ENCODE measurements around the gene AMOTL2. TPM values are rescaled to one million over a fixed set of nuclear protein-coding genes. Genes with fewer than 3 reads are reported as not detected.
A peak's percentile ranks its signal among the peaks of the same experiment; 100 is the strongest.

The AMOTL2 gene
- total RNA-seq, 1 experiment from 2014 or later: 146 TPM

DNA sequence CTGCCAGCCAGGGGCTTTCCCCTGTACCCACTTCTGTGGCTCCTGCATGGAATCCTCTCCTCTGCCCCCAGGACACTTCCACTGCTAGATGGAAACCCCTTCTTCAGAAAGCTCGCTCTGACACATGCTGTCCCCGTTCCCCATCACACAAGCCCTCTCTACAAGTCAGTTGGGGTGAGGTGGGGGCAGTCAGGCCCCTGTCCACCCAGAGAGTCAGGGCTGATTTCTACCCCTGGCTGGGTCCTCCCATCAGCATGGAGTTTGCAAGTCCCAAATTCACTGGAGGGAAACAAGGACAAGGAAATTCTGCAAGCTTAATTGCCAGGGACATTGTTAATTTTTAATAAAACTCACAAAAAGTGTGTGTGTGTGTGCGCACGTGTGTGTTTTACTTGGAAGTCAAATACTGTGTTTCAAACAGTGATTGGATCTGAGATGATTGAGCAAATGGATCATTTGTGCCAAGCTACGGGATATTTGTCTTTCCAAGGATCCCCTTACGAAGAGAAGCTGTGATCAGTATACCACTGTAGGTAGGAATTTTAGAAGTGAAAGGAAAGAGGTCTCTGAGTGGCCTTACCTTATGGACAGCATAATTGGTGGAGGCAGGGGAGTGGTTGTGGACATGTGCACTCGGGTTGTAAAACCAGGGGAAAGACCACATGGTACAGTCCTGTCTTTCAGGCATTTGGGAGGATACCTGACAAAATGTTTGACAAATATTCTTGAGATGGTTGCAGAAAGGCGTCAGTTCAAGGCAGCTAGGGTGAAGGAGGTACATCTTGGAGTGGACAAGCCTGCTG lies 1.5 kb upstream of the AMOTL2 start:
- ATAC-seq (no peak), DNase-seq (ENCODE audit: low read depth, low spot score) (no peak)
- TF ChIP-seq TCF7L2 (IDR thresholded peaks at IDR 0.05; ENCODE audit: low read depth, low read length) (no peak), SIN3A (IDR thresholded peaks at IDR 0.05; ENCODE audit: borderline replicate concordance, insufficient read depth, low read depth, low read length) (no peak)
- TF ChIP-seq, protein P1, sequence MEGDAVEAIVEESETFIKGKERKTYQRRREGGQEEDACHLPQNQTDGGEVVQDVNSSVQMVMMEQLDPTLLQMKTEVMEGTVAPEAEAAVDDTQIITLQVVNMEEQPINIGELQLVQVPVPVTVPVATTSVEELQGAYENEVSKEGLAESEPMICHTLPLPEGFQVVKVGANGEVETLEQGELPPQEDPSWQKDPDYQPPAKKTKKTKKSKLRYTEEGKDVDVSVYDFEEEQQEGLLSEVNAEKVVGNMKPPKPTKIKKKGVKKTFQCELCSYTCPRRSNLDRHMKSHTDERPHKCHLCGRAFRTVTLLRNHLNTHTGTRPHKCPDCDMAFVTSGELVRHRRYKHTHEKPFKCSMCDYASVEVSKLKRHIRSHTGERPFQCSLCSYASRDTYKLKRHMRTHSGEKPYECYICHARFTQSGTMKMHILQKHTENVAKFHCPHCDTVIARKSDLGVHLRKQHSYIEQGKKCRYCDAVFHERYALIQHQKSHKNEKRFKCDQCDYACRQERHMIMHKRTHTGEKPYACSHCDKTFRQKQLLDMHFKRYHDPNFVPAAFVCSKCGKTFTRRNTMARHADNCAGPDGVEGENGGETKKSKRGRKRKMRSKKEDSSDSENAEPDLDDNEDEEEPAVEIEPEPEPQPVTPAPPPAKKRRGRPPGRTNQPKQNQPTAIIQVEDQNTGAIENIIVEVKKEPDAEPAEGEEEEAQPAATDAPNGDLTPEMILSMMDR (IDR thresholded peaks at IDR 0.05): no peak
- TF ChIP-seq, protein P2, sequence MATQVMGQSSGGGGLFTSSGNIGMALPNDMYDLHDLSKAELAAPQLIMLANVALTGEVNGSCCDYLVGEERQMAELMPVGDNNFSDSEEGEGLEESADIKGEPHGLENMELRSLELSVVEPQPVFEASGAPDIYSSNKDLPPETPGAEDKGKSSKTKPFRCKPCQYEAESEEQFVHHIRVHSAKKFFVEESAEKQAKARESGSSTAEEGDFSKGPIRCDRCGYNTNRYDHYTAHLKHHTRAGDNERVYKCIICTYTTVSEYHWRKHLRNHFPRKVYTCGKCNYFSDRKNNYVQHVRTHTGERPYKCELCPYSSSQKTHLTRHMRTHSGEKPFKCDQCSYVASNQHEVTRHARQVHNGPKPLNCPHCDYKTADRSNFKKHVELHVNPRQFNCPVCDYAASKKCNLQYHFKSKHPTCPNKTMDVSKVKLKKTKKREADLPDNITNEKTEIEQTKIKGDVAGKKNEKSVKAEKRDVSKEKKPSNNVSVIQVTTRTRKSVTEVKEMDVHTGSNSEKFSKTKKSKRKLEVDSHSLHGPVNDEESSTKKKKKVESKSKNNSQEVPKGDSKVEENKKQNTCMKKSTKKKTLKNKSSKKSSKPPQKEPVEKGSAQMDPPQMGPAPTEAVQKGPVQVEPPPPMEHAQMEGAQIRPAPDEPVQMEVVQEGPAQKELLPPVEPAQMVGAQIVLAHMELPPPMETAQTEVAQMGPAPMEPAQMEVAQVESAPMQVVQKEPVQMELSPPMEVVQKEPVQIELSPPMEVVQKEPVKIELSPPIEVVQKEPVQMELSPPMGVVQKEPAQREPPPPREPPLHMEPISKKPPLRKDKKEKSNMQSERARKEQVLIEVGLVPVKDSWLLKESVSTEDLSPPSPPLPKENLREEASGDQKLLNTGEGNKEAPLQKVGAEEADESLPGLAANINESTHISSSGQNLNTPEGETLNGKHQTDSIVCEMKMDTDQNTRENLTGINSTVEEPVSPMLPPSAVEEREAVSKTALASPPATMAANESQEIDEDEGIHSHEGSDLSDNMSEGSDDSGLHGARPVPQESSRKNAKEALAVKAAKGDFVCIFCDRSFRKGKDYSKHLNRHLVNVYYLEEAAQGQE (IDR thresholded peaks at IDR 0.05; ENCODE audit: insufficient read depth in 1 of 2, low read depth in 2 of 2, low read length in 1 of 2): no peak
- Histone ChIP-seq H3K36me3 (ENCODE audit: control insufficient read depth, insufficient read depth, low read length) (peaks cover 7% of the 10 kb centered on the region), H3K9me3 (ENCODE audit: control insufficient read depth, insufficient read depth, low read depth, low read length) (no peaks in the 10 kb centered on the region), H3K4me1 (ENCODE audit: control insufficient read depth, insufficient read depth, low read length) (peaks cover 49% of the 10 kb centered on the region), H3K4me3 (ENCODE audit: low read depth in 2 of 2, low read length in 2 of 2) (peak overlapping the region in 1 of 2 experiments; percentile 95; a peak in 3 of 4 replicates), H3K27ac (ENCODE audit: low read length) (peak overlapping the region; percentile 94), H3K27me3 (ENCODE audit: control insufficient read depth, insufficient read depth, low read length) (no peaks in the 10 kb centered on the region; the same call in 1 of the 2 replicates)
- in situ Hi-C loops (cut with HindIII; ENCODE audit: low pct_unique_long_range_greater_than_20kb, low sequenced_read_pairs) (no loop called here), intact Hi-C loops (cut with micrococcal nuclease; ENCODE audit: unreplicated experiment) (loop anchor here (5.0 kb wide), 1 partner anchor 97 kb away; no protein-coding TSS in a partner anchor)
- ChIA-PET CTCF (interaction anchor here (0.7 kb wide), 1 partner anchor 447 kb away, joined by 3 read pairs; no protein-coding TSS in a partner anchor), POLR2A (interaction anchor here (0.6 to 2.2 kb wide), 2 partner anchors 12 to 100 kb away, joined by 3 to 9 read pairs; no protein-coding TSS in a partner anchor)
- BruUV-seq (replicated peaks): no TSS peak

DNA sequence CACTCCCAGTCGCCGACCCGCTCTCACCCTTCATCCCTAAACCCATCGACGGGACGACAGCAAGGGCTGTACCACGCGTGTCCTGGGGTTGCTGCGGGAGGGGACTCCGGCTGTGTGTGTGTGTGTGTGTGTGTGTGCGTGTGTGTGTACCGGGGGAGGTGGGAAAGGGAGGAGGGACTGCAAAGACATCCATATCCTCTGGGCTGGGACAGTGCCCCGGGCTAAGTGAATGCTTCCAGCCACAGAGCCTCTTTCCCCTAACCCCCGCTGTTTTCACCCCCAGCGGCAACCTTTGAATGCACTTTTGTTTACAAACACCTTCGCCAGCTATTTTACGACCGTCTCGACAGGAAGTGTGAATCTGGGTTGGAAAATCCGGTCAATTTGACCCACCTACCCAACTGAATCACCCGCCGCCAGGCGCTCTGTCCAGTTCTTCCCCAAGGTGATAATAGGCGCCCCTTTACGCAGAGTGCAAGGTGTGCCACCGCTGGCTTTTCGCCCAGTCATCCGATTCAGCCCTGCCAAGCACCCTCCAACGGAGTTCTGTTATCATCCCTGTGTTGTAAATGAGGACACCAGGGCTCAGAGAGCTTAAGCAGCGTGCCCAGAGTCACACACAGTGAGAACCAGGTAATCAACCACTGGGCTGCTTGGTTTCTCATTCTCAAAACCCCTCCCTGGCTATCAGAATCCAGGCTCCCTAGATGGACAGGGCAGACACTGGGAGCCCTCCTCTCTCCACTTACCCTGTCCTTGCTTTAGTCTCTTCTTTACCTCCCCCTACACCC lies 739 bp upstream of the AMOTL2 start:
- intact Hi-C loops (cut with micrococcal nuclease; ENCODE audit: unreplicated experiment) (loop anchor here (5.0 kb wide), 1 partner anchor 97 kb away; no protein-coding TSS in a partner anchor), in situ Hi-C loops (cut with HindIII; ENCODE audit: low pct_unique_long_range_greater_than_20kb, low sequenced_read_pairs) (no loop called here)
- DNase-seq (ENCODE audit: low read depth, low spot score) (no peak), ATAC-seq (peak; percentile 51)
- TF ChIP-seq SIN3A (IDR thresholded peaks at IDR 0.05; ENCODE audit: borderline replicate concordance, insufficient read depth, low read depth, low read length) (no peak), POLR2AphosphoS5 (IDR thresholded peaks at IDR 0.05; ENCODE audit: low read depth, low read length) (no peak), TCF7L2 (IDR thresholded peaks at IDR 0.05; ENCODE audit: low read depth, low read length) (peak; percentile 96)
- TF ChIP-seq, protein P1 (IDR thresholded peaks at IDR 0.05): no peak
- TF ChIP-seq, protein P2 (IDR thresholded peaks at IDR 0.05; ENCODE audit: insufficient read depth in 1 of 2, low read depth in 2 of 2, low read length in 1 of 2): no peak
- Histone ChIP-seq H3K4me3 (ENCODE audit: low read depth in 2 of 2, low read length in 2 of 2) (peak overlapping the region; percentile 87 to 95), H3K27ac (ENCODE audit: low read length) (peak overlapping the region; percentile 94), H3K36me3 (ENCODE audit: control insufficient read depth, insufficient read depth, low read length) (peaks cover 8% of the 10 kb centered on the region), H3K4me1 (ENCODE audit: control insufficient read depth, insufficient read depth, low read length) (peaks cover 57% of the 10 kb centered on the region), H3K9me3 (ENCODE audit: control insufficient read depth, insufficient read depth, low read depth, low read length) (no peaks in the 10 kb centered on the region), H3K27me3 (ENCODE audit: control insufficient read depth, insufficient read depth, low read length) (no peaks in the 10 kb centered on the region; the same call in 1 of the 2 replicates)
- CTCF ChIA-PET: interaction anchor here (0.7 kb wide), 1 partner anchor 72 kb away, joined by 5 read pairs; no protein-coding TSS in a partner anchor
- POLR2A ChIA-PET: interaction anchor here (0.6 to 2.2 kb wide), 5 partner anchors 10 to 101 kb away, joined by 3 to 9 read pairs (median 3); no protein-coding TSS in a partner anchor
- BruUV-seq (replicated peaks): no TSS peak

Data from Panc1 (cell line).